ENCODE measurements around the gene GRAP2. TPM values are rescaled to one million over a fixed set of nuclear protein-coding genes. Genes with fewer than 3 reads are reported as not detected.

GRAP2 gene
- total and polyA plus RNA-seq, 11 donors, result 0.24 to 5.0 (median 0.85) TPM; not detected in 1

GRCh38 chr22:39936523-39937145 lies 35.8 kb downstream of the GRAP2 start:
- Histone ChIP-seq H3K27ac (no peak overlapping the region), H3K4me3 (no peak overlapping the region), H3K9me3 (no peaks in the 10 kb centered on the region), H3K4me1 (peaks cover 0 to 1% (median 0%) of the 10 kb centered on the region in 12 donors), H3K36me3 (no peaks in the 10 kb centered on the region), H3K27me3 (peaks cover 0 to 36% (median 8%) of the 10 kb centered on the region in 9 donors)
- intact Hi-C loops (cut with DNase I), result loop anchor here in 1 of 10 donors (10.0 kb wide), 1 partner anchor 88 kb away; no protein-coding TSS in a partner anchor
- WGBS, 4 donors, result 66 to 73% (median 70%) methylated on average over 6 of the region's 6 CpGs
- TF ChIP-seq POLR2A (IDR thresholded peaks at IDR 0.05), result no peak
- TF ChIP-seq, protein P1, sequence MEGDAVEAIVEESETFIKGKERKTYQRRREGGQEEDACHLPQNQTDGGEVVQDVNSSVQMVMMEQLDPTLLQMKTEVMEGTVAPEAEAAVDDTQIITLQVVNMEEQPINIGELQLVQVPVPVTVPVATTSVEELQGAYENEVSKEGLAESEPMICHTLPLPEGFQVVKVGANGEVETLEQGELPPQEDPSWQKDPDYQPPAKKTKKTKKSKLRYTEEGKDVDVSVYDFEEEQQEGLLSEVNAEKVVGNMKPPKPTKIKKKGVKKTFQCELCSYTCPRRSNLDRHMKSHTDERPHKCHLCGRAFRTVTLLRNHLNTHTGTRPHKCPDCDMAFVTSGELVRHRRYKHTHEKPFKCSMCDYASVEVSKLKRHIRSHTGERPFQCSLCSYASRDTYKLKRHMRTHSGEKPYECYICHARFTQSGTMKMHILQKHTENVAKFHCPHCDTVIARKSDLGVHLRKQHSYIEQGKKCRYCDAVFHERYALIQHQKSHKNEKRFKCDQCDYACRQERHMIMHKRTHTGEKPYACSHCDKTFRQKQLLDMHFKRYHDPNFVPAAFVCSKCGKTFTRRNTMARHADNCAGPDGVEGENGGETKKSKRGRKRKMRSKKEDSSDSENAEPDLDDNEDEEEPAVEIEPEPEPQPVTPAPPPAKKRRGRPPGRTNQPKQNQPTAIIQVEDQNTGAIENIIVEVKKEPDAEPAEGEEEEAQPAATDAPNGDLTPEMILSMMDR (IDR thresholded peaks at IDR 0.05), result no peak
- DNase-seq, result no peak
- no peak for ATAC-seq

DNA sequence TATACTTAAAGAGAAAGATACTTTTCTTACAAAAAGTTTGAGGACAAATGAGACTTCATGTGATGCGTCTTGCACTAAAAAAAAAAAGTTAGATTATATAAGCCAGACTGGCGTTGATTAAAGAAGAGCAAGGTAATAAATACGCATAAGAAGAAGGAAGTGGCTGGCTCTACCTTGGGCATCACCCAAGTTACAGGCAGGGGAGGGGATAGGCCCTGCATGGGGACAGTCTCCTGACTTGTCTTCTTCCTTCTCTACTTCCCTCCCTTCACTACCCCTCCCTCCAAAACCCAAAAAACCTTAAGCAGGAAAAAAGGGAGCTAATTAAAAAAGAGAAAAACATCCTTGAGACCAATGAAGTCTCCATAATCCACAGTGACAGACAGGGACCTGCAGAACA lies 37.0 kb downstream of the GRAP2 start:
- no peak for DNase-seq
- Histone ChIP-seq H3K4me3 (no peak overlapping the region), H3K9me3 (no peaks in the 10 kb centered on the region), H3K27ac (no peak overlapping the region), H3K27me3 (peaks cover 0 to 27% (median 8%) of the 10 kb centered on the region in 9 donors), H3K4me1 (no peaks in the 10 kb centered on the region), H3K36me3 (no peaks in the 10 kb centered on the region)
- TF ChIP-seq, protein P1 (IDR thresholded peaks at IDR 0.05), result no peak
- TF ChIP-seq POLR2A (IDR thresholded peaks at IDR 0.05), result no peak
- ATAC-seq, result no peak
- 80 to 90% (median 86%) methylated on average over 3 of the region's 3 CpGs for WGBS, 4 donors
- intact Hi-C loops (cut with DNase I), result loop anchor here in 1 of 10 donors (10.0 kb wide), 1 partner anchor 87 kb away; no protein-coding TSS in a partner anchor

- H3K27me3 ChIP-seq, result peaks cover 0 to 24% (median 8%) of the 10 kb centered on the region in 9 donors
- H3K36me3 ChIP-seq, result no peaks in the 10 kb centered on the region
- ATAC-seq (no peak), DNase-seq (no peak)
- TF ChIP-seq, protein P1 (IDR thresholded peaks at IDR 0.05), result no peak
- no peak for TF ChIP-seq POLR2A (IDR thresholded peaks at IDR 0.05)
- H3K9me3 ChIP-seq, result no peaks in the 10 kb centered on the region
- WGBS, 4 donors, result 77 to 89% (median 83%) methylated on average over 14 of the region's 14 CpGs
- no peak overlapping the region for H3K4me3 ChIP-seq
- intact Hi-C loops (cut with DNase I), result loop anchor here in 1 of 10 donors (10.0 kb wide), 1 partner anchor 86 kb away; no protein-coding TSS in a partner anchor
- H3K27ac ChIP-seq, result no peak overlapping the region
- H3K4me1 ChIP-seq, result no peaks in the 10 kb centered on the region
Measured at GRCh38 chr22:39938509-39939111, 37.7 kb downstream of the GRAP2 start.

- Histone ChIP-seq H3K4me1 (no peaks in the 10 kb centered on the region), H3K27ac (no peak overlapping the region), H3K36me3 (no peaks in the 10 kb centered on the region), H3K27me3 (peaks cover 0 to 19% (median 6%) of the 10 kb centered on the region in 9 donors), H3K4me3 (no peak overlapping the region), H3K9me3 (no peaks in the 10 kb centered on the region)
- ATAC-seq (no peak), DNase-seq (no peak)
- TF ChIP-seq, protein P1 (IDR thresholded peaks at IDR 0.05), result no peak
- no peak for TF ChIP-seq POLR2A (IDR thresholded peaks at IDR 0.05)
- intact Hi-C loops (cut with DNase I), result loop anchor here in 1 of 10 donors (10.0 kb wide), 1 partner anchor 85 kb away; no protein-coding TSS in a partner anchor
- 92 to 100% (median 96%) methylated on average over 3 of the region's 3 CpGs for WGBS, 4 donors
Measured at GRCh38 chr22:39939830-39940229, 38.9 kb downstream of the GRAP2 start.
